Vagina (tissue), 2 donors: ENCODE measurements around the gene PSTPIP2.

Source experiments
- POLR2A ChIP-seq, 2 donors: fragments of 450-650 bp; IDR thresholded peaks; one replicate each; pipeline ENCODE4 v1.6.1; 2017; ENCODE audit warnings: antibody characterized with exemption in 2 of 2, mild to moderate bottlenecking in 2 of 2, moderate library complexity in 2 of 2
- POLR2AphosphoS5 ChIP-seq, 2 donors: sonication (generic); formaldehyde crosslinking; IDR thresholded peaks; one replicate each; pipeline ENCODE4 v1.9.0; 2017; ENCODE audit warnings: antibody characterized with exemption in 2 of 2, mild to moderate bottlenecking in 2 of 2, low read depth in 1 of 2; ENCODE audit not compliant: insufficient read depth in 1 of 2
- TF ChIP-seq, protein P1 (sequence below), 3 experiments: fragments of 450-650 bp in 2 of 3; fragments of 200-600 bp in 1 of 3; sonication (generic) in 1 of 3; IDR thresholded peaks; one replicate each; pipeline ENCODE4 v1.5.1; 2017 to 2019; ENCODE audit warnings: antibody characterized with exemption in 3 of 3, mild to moderate bottlenecking in 2 of 3, moderate library complexity in 2 of 3

DNA sequence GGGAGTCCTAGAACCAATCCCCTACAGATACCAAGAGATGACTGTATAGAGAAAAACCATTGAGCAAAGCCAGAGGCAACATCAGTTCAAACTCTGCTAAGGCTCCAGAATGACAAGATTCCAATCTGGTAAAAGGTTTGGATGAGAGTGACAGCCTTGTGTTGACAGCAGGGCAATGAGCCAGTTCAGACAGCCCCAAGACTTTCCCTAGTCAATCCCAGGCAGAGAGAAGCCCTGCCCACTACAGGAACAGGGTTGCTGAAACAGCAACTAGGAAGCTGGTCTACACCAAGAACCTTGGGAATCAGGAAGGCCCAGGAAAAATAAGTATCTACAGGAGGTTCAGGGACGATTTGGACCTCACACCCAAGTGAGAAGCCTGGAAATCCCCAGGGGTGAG is 3.3 kb downstream of the PSTPIP2 start:
- TF ChIP-seq, protein P1, sequence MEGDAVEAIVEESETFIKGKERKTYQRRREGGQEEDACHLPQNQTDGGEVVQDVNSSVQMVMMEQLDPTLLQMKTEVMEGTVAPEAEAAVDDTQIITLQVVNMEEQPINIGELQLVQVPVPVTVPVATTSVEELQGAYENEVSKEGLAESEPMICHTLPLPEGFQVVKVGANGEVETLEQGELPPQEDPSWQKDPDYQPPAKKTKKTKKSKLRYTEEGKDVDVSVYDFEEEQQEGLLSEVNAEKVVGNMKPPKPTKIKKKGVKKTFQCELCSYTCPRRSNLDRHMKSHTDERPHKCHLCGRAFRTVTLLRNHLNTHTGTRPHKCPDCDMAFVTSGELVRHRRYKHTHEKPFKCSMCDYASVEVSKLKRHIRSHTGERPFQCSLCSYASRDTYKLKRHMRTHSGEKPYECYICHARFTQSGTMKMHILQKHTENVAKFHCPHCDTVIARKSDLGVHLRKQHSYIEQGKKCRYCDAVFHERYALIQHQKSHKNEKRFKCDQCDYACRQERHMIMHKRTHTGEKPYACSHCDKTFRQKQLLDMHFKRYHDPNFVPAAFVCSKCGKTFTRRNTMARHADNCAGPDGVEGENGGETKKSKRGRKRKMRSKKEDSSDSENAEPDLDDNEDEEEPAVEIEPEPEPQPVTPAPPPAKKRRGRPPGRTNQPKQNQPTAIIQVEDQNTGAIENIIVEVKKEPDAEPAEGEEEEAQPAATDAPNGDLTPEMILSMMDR (IDR thresholded peaks at IDR 0.05), result no peak
- TF ChIP-seq POLR2A (IDR thresholded peaks at IDR 0.05) (no peak), POLR2AphosphoS5 (IDR thresholded peaks at IDR 0.05; ENCODE audit: insufficient read depth in 1 of 2, low read depth in 1 of 2) (no peak)
